T1000 (cell line): ENCODE results near the gene BTNL2.
"Not testable (repeated sequence)": the region's sequence is repeated elsewhere in the genome, so short reads cannot be mapped to it uniquely, and the experiment has no call there.

Experiments used
- DNase-seq: peaks from one replicate; lab custom pipeline; 2025; ENCODE audit warnings: mixed read lengths; lab: John Stamatoyannopoulos, UW

Gene BTNL2

GRCh38 chr6:32406857-32407256, at the start of gene BTNL2:
BTNL2 (minus strand) TSS chr6:32407181; CDS start chr6:32407123, 58 bp downstream.
- DNase-seq = no peak

- no peak for DNase-seq
These were observed 42.2 kb upstream of the BTNL2 start for GRCh38 chr6:32449088-32449736.

GRCh38 chr6:32447932-32448331, 41.0 kb upstream of the BTNL2 start:
- DNase-seq = no peak

- DNase-seq = no peak
These were observed 38.4 kb upstream of the BTNL2 start for GRCh38 chr6:32445321-32445854.

- DNase-seq = no peak
These were observed 37.5 kb upstream of the BTNL2 start for GRCh38 chr6:32444433-32444832.

- DNase-seq = no peak
These were observed 36.1 kb upstream of the BTNL2 start for GRCh38 chr6:32442977-32443552.

- DNase-seq = no peak
These were observed 35.3 kb upstream of the BTNL2 start for GRCh38 chr6:32442243-32442667.

- no peak for DNase-seq
These were observed 32.7 kb upstream of the BTNL2 start, which contains the start of gene HLA-DRA for GRCh38 chr6:32439602-32440214. HLA-DRA (plus strand) TSS chr6:32439887; CDS start chr6:32439951, 64 bp downstream.

GRCh38 chr6:32439139-32439538, 32.2 kb upstream of the BTNL2 start:
- DNase-seq = no peak

GRCh38 chr6:32436995-32437836, 30.2 kb upstream of the BTNL2 start:
- DNase-seq = no peak

- no peak for DNase-seq
These were observed 29.2 kb upstream of the BTNL2 start for GRCh38 chr6:32436186-32436585.

- not testable (repeated sequence) for DNase-seq
These were observed 27.0 kb upstream of the BTNL2 start for GRCh38 chr6:32433950-32434349.

GRCh38 chr6:32432050-32432450, 25.1 kb upstream of the BTNL2 start:
- DNase-seq = no peak

GRCh38 chr6:32431142-32431541, 24.2 kb upstream of the BTNL2 start:
- DNase-seq = no peak

GRCh38 chr6:32430179-32430578, 23.2 kb upstream of the BTNL2 start:
- DNase-seq = no peak

- DNase-seq = no peak
These were observed 21.0 kb upstream of the BTNL2 start for GRCh38 chr6:32427934-32428474.

- DNase-seq = no peak
These were observed 20.2 kb upstream of the BTNL2 start for GRCh38 chr6:32427218-32427617.

GRCh38 chr6:32426338-32426737, 19.4 kb upstream of the BTNL2 start:
- no peak for DNase-seq

- DNase-seq = no peak
These were observed 17.8 kb upstream of the BTNL2 start for GRCh38 chr6:32424589-32425300.

- DNase-seq = no peak
These were observed 9.1 kb upstream of the BTNL2 start for GRCh38 chr6:32416036-32416435.

GRCh38 chr6:32415521-32416019, 8.6 kb upstream of the BTNL2 start:
- DNase-seq = peak; percentile 6
